Omental fat pad (tissue), 4 donors: ENCODE measurements around the gene USH1G. TPM values are rescaled to one million over a fixed set of nuclear protein-coding genes. Genes with fewer than 3 reads are reported as not detected.
A peak's percentile ranks its signal among the peaks of the same experiment; 100 is the strongest.
"Not testable (repeated sequence)": the region's sequence is repeated elsewhere in the genome, so short reads cannot be mapped to it uniquely, and the experiment has no call there.

Source experiments
- ATAC-seq: fragments of 150-250 bp; one replicate; pipeline ENCODE4 v1.9.1; 2016; ENCODE audit warnings: mild to moderate bottlenecking, moderate library complexity; ENCODE audit not compliant: low FRiP score
- DNase-seq: peaks from one replicate; pipeline ENCODE4 v3.0.0-alpha.2; 2019; ENCODE audit warnings: low spot score
- total RNA-seq, 4 donors: library from RNA; depleted of rRNA; stranded (reverse); fragments of >200 nt; gene quantifications; one replicate each; pipeline ENCODE4 v1.1.0, GENCODE V29; 2016
- TF ChIP-seq, protein P1 (sequence below), 3 donors: fragments of 450-650 bp; IDR thresholded peaks; one replicate each; pipeline ENCODE4 v1.5.1; 2016 to 2017; ENCODE audit warnings: antibody characterized with exemption in 3 of 3, mild to moderate bottlenecking in 3 of 3, moderate library complexity in 2 of 3

The USH1G gene
- total RNA-seq = not detected

DNA sequence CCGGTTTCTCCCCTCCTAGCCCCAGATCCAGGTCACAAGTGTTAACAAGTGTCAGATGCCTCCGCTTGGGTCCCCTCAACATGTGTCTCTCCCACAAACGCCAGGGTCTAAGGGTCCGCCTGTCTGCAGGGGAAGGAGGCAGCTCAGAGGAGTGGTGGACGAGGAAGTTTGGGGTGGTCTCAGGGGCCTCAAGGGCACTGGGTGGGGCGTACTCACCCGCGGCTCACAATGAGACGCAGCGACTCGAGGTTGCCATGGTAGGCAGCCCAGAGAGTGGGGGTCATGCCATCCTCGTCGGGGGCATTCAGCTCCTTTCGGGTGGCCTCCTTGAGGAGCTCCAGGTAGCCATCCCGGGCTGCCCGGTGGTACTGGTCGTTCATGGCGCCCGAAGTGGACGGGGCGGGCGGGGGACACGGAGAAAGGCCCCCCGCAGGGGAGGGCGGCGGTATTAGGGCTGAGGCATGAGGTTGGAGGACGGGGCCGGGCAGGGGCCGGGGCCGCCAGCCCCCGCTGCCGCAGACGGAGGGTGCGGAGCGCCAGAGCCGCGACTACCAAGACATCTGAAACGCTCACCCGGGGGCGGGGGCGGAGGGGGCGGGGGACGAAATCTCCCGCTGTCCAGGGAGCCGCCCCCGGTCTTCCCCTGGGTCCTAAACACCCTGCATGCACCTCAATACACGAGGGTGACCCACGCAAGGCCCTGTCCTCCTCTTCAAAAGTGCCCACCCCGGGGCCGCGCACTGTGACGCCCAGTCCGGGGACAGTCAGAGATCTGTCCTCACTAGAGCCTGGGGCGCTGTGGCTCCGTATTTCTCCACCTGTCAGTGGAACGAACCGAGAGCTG lies at the start of gene USH1G:
Gene USH1G, minus strand, starts transcription at position 562 of the 844 bp plus-strand sequence. Its CDS starts 182 bp downstream, at position 380.
- TF ChIP-seq, protein P1, sequence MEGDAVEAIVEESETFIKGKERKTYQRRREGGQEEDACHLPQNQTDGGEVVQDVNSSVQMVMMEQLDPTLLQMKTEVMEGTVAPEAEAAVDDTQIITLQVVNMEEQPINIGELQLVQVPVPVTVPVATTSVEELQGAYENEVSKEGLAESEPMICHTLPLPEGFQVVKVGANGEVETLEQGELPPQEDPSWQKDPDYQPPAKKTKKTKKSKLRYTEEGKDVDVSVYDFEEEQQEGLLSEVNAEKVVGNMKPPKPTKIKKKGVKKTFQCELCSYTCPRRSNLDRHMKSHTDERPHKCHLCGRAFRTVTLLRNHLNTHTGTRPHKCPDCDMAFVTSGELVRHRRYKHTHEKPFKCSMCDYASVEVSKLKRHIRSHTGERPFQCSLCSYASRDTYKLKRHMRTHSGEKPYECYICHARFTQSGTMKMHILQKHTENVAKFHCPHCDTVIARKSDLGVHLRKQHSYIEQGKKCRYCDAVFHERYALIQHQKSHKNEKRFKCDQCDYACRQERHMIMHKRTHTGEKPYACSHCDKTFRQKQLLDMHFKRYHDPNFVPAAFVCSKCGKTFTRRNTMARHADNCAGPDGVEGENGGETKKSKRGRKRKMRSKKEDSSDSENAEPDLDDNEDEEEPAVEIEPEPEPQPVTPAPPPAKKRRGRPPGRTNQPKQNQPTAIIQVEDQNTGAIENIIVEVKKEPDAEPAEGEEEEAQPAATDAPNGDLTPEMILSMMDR (IDR thresholded peaks at IDR 0.05) = no peak
- DNase-seq (no peak), ATAC-seq (no peak)

DNA sequence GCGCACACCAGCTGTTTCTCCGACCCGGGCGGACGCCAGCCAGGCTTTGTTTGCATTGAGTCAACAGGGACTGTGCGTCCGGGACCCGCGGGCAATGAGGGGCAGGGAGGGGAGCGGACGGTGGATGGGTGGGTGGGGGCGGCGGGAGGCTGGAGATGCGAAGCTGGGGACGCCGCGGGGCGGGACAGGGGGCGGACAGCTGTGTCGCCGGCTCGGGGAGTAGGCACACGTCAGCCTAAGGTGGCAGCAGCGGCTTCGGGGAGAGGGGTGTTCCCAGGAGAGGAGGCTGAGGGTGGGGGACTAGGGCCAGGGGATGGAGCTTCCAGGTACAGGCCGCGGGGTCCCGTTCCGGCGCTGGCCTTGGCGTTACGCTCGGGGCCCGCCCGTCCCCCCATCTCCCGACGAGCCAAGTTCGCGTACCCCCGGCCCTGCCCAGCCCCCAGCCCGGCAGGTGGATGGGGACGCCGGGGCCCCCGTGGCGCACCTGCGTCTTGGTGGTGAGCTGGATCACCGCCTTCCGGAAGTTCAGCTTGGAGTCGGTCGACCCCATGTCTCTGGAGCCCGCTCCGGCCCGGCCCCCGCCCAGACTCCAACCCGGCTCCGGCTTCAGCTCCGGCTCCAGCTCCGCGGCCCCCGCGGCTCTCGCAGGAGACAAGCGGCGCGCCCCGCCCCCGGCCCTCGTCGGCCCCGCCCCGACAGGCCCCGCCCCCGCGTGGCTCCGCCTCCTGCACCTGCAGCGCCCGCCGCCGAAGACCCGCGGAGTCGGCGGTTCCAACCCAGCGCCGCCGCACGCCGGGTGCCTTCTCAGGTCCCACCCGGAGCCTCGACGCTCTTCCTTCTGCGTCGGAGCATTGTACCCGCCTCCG lies 49.3 kb upstream of the USH1G start, which contains the start of gene HID1:
Gene HID1, minus strand, starts transcription at position 653 of the 866 bp plus-strand sequence. Its CDS starts 103 bp downstream, at position 550.
- DNase-seq = no peak

DNA sequence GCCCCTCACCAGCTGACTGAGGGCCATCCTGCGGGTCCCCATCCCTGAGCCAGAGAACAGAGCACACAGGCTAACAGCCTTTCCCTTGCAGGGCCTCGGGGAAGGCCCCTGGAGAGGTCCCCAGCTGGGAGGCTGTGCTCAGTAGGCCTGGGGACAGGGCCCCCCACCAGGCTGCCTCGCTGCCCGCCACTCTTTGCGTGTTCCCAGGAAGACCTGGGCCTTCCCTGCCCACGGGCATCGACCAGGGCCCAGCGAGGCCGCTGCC lies 48.7 kb upstream of the USH1G start:
- DNase-seq (no peak), ATAC-seq (peak; percentile 12)
- TF ChIP-seq, protein P1 (IDR thresholded peaks at IDR 0.05) = no peak

More for the DNA sequence above, 49.3 kb upstream of the USH1G start, which contains the start of gene HID1:
- TF ChIP-seq, protein P1 (IDR thresholded peaks at IDR 0.05) = no peak
- ATAC-seq = peak; percentile 73

DNA sequence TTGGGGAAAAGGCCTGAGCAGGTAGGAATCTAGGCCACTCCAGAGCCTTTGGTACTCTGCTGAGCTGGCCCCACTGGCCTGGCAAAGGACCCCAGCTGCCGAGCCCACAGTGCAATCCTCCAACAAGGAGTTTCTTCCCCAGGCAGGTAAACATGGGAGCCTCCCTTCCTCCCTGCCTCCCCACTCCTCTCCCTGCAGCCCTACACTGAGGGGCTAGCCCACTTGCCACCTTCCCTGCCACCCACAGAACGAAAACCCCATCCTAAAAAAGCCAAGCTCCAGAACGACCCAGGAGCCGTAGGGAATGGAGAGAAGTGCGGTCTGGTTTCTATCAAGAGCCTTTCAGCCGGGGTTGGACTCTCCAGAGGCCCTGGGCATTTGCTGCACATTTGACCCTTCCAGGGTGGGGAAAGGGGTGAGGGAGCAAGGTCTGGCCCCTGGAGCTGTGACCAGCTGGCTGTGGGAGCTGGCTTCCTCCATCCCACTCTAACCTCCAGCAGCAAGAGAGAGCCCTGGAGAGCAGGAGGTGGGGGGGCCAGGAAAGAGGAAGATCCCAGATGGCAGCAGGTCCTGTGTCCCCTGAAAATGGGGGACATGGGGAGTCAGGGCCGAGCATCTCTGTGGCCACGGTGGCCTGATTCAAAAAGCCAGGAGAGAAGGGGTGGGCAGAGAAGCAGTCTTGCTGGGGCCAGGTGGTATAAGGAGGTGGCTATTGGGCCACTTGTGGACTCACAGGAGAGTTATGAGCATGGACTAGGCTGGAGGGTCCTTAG lies 48.2 kb upstream of the USH1G start:
- ATAC-seq = no peak
- DNase-seq = no peak
- TF ChIP-seq, protein P1 (IDR thresholded peaks at IDR 0.05) = no peak

DNA sequence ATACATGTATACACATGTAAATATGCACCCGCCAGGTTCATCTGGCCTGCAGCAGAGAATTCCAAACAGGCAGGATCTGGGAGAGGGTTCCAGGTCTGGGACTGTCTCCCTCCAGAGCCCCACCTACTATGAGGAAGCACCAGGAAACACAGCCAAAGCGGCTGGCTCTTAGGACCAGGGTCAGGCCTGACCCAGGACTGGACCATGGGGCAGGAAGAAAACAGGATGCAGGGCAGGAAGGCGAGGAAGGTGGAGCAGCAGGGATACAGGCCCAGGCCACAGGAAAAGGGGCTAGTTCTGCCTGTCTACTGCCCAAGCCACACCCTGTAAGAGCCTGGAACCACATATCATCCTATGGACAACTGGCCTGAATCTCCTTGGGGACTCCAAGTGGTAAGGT lies 47.3 kb upstream of the USH1G start:
- no peak for ATAC-seq
- TF ChIP-seq, protein P1 (IDR thresholded peaks at IDR 0.05) = no peak
- no peak for DNase-seq

DNA sequence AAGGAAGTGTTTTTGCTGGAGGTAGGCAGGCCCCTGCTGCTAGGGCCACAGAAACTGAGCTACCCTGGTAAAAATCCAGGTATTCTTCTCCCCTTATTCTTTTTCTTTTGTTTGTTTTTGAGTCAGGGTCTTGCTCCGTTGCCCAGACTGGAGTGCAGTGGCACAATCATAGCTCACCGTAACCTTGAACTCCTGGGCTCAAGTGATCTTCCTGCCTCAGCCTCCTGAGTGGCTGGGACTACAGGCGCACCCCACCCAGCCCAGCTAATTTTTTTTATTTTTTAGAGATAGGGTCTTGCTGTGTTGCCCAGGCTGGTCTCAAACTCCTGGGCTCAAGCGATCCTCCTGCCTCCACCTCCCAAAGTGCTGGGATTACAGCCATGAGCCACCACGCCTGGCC lies 46.4 kb upstream of the USH1G start:
- ATAC-seq, DNase-seq: not testable (repeated sequence)

DNA sequence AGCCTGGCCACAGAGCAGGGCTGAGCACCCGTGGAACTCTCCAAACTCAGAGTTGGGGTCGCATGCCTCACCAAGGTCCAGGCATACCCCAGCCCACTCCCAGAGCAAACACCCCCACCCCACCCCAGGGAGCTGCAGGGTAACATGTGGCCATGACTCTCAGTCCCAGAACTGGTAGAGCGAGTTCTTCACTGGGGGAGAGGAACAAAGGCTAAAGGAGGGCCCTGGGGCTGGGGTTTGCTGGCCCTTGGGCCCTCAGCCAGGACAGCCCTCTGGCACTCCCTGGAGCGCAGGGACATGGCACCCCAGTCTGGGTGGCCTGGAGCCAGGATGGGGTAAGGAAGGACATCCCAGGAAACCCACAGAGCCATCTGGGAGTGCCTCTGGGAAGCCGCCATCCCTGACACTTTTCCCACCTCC lies 45.3 kb upstream of the USH1G start:
- ATAC-seq = no peak

More for the DNA sequence above, 45.3 kb upstream of the USH1G start:
- no peak for DNase-seq
- TF ChIP-seq, protein P1 (IDR thresholded peaks at IDR 0.05) = no peak
